ENCODE results near the gene INSC. TPM values are rescaled to one million over a fixed set of nuclear protein-coding genes. Genes with fewer than 3 reads are reported as not detected.

Gene INSC
- total and polyA plus RNA-seq, 9 of the 15 experiments (the other 6 are each of a cell fraction or from before 2014, with no cell fraction given) = not detected

GRCh38 chr11:15074206-15075161 lies 40.2 kb upstream of the INSC start (continued):
- no peak for TF ChIP-seq ZNF318 (IDR thresholded peaks at IDR 0.05; ENCODE audit: borderline replicate concordance in 1 of 2, low read depth in 1 of 2)
- TF ChIP-seq, protein P1, sequence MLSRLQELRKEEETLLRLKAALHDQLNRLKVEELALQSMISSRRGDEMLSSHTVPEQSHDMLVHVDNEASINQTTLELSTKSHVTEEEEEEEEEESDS (CRISPR knock-in tag; IDR thresholded peaks at IDR 0.05) = no peak
- peak; percentile 75 to 81 for TF ChIP-seq RAD21 (CRISPR knock-in tag; conservative IDR thresholded peaks at IDR 0.05 in 1 of 2, IDR thresholded peaks at IDR 0.05 in 1 of 2)
- TF ChIP-seq ZC3H4 (CRISPR knock-in tag; IDR thresholded peaks at IDR 0.05; ENCODE audit: borderline replicate concordance) = no peak
- TF ChIP-seq CHCHD3 (CRISPR knock-in tag; IDR thresholded peaks at IDR 0.05) = no peak
- TF ChIP-seq, protein P2, sequence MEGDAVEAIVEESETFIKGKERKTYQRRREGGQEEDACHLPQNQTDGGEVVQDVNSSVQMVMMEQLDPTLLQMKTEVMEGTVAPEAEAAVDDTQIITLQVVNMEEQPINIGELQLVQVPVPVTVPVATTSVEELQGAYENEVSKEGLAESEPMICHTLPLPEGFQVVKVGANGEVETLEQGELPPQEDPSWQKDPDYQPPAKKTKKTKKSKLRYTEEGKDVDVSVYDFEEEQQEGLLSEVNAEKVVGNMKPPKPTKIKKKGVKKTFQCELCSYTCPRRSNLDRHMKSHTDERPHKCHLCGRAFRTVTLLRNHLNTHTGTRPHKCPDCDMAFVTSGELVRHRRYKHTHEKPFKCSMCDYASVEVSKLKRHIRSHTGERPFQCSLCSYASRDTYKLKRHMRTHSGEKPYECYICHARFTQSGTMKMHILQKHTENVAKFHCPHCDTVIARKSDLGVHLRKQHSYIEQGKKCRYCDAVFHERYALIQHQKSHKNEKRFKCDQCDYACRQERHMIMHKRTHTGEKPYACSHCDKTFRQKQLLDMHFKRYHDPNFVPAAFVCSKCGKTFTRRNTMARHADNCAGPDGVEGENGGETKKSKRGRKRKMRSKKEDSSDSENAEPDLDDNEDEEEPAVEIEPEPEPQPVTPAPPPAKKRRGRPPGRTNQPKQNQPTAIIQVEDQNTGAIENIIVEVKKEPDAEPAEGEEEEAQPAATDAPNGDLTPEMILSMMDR (IDR thresholded peaks at IDR 0.05 in 2 of 3, conservative IDR thresholded peaks at IDR 0.05 in 1 of 3; ENCODE audit: insufficient read depth in 2 of 3, low read depth in 1 of 3, low read length in 3 of 3) = peak; percentile 76 to 79 (median 78)
- no peak for TF ChIP-seq FOXJ3 (CRISPR knock-in tag; IDR thresholded peaks at IDR 0.05)
- no peak for TF ChIP-seq ZBTB7A (IDR thresholded peaks at IDR 0.05; ENCODE audit: borderline replicate concordance, control insufficient read depth, low read depth, low read length)
- peak; percentile 21 for TF ChIP-seq CTCFL (IDR thresholded peaks at IDR 0.05; ENCODE audit: borderline replicate concordance, insufficient read depth, low read depth, low read length, poor library complexity, severe bottlenecking)
- TF ChIP-seq, protein P3, sequence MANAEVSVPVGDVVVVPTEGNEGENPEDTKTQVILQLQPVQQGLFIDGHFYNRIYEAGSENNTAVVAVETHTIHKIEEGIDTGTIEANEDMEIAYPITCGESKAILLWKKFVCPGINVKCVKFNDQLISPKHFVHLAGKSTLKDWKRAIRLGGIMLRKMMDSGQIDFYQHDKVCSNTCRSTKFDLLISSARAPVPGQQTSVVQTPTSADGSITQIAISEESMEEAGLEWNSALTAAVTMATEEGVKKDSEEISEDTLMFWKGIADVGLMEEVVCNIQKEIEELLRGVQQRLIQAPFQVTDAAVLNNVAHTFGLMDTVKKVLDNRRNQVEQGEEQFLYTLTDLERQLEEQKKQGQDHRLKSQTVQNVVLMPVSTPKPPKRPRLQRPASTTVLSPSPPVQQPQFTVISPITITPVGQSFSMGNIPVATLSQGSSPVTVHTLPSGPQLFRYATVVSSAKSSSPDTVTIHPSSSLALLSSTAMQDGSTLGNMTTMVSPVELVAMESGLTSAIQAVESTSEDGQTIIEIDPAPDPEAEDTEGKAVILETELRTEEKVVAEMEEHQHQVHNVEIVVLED (CRISPR knock-in tag; IDR thresholded peaks at IDR 0.05) = no peak
